Metanephros (tissue), 2 donors: Measurements from ENCODE around the gene TM9SF2. TPM values are rescaled to one million over a fixed set of nuclear protein-coding genes. Genes with fewer than 3 reads are reported as not detected.

Source experiments
- small RNA-seq: library from RNA; depleted of rRNA; stranded (forward); fragments of <200 nt; gene quantifications from one replicate; pipeline ENCODE3, GENCODE V24; 2014; ENCODE audit warnings: low replicate concordance
- total RNA-seq: library from RNA; depleted of rRNA; stranded (reverse); fragments of >200 nt; gene quantifications from one replicate; pipeline ENCODE4 v1.2.3, GENCODE V29; 2014

Gene TM9SF2, protein sequence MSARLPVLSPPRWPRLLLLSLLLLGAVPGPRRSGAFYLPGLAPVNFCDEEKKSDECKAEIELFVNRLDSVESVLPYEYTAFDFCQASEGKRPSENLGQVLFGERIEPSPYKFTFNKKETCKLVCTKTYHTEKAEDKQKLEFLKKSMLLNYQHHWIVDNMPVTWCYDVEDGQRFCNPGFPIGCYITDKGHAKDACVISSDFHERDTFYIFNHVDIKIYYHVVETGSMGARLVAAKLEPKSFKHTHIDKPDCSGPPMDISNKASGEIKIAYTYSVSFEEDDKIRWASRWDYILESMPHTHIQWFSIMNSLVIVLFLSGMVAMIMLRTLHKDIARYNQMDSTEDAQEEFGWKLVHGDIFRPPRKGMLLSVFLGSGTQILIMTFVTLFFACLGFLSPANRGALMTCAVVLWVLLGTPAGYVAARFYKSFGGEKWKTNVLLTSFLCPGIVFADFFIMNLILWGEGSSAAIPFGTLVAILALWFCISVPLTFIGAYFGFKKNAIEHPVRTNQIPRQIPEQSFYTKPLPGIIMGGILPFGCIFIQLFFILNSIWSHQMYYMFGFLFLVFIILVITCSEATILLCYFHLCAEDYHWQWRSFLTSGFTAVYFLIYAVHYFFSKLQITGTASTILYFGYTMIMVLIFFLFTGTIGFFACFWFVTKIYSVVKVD
- 140 TPM for total RNA-seq

DNA sequence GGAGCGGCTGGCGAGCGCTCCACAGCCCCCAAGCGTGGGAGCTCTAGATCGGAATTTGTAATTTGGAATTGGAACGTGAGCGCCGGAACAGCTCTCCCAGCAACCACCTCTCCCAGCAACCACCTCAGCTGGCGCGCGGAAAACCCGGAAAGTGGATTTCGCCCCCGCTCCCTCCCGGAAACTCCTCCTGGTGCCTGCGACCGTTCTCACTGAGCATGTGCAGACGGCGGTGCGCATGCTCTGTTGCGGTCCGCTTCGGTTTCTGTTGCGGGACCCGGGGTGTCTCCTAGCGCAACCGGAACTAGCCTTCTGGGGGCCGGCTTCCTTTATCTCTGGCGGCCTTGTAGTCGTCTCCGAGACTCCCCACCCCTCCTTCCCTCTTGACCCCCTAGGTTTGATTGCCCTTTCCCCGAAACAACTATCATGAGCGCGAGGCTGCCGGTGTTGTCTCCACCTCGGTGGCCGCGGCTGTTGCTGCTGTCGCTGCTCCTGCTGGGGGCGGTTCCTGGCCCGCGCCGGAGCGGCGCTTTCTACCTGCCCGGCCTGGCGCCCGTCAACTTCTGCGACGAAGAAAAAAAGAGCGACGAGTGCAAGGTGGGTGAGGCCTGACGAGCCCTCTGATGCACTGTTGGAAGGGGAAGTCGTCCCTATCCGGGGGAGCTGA is at the start of gene TM9SF2:
Gene TM9SF2 (plus strand): TSS at position 289 of the 664 bp plus-strand sequence. CDS start 135 bp downstream, at position 424.

GRCh38 chr13:99606324-99607066 is 105.2 kb downstream of the TM9SF2 start, which contains the start of gene CLYBL:
CLYBL (plus strand) TSS chr13:99606690.

Small RNA genes lying within 50 kb of the gene (small RNA-seq; reads per million reads assigned to genes)
- gene AL139035.1 = 0.25 reads per million, percentile 18 among the genes with 10 or more reads in this experiment

Other genes with a start within 250 kb of the TM9SF2 start
- not detected for gene GPR18, start 243.1 kb upstream of the TM9SF2 start, total RNA-seq
- 9.8 TPM for gene GPR183, start 194.1 kb upstream of the TM9SF2 start, total RNA-seq
- gene CLYBL, start 105.2 kb downstream of the TM9SF2 start, total RNA-seq = 8.0 TPM